GM19193 (cell line): ENCODE measurements around the gene SENP7.

Experiments
- POLR2A ChIP-seq: IDR thresholded peaks from 4 replicates; pipeline ENCODE4 v1.6.1; 2011; ENCODE audit not compliant: insufficient read depth, insufficient read length; ENCODE audit errors: extremely low read depth

The SENP7 gene

GRCh38 chr3:101530686-101531047 is 17.7 kb upstream of the SENP7 start:
- TF ChIP-seq POLR2A, result no peak

GRCh38 chr3:101529816-101530685 is 17.0 kb upstream of the SENP7 start:
- TF ChIP-seq POLR2A, result no peak

GRCh38 chr3:101527906-101528305 is 14.9 kb upstream of the SENP7 start:
- TF ChIP-seq POLR2A, result no peak

- no peak for TF ChIP-seq POLR2A
These were observed 14.4 kb upstream of the SENP7 start for GRCh38 chr3:101527441-101527840.

- TF ChIP-seq POLR2A, result no peak
These were observed 8.2 kb upstream of the SENP7 start for GRCh38 chr3:101521211-101521701.

GRCh38 chr3:101519685-101520365 is 6.8 kb upstream of the SENP7 start:
- no peak for TF ChIP-seq POLR2A

GRCh38 chr3:101518421-101518871 is 5.4 kb upstream of the SENP7 start:
- peak; percentile 32 for TF ChIP-seq POLR2A

GRCh38 chr3:101513419-101513986 is 491 bp upstream of the SENP7 start:
- TF ChIP-seq POLR2A, result no peak

- TF ChIP-seq POLR2A, result no peak
These were observed 691 bp downstream of the SENP7 start for GRCh38 chr3:101512396-101512645.

- TF ChIP-seq POLR2A, result no peak
These were observed 3.2 kb downstream of the SENP7 start for GRCh38 chr3:101509811-101510210.

- no peak for TF ChIP-seq POLR2A
These were observed 3.7 kb downstream of the SENP7 start for GRCh38 chr3:101509281-101509680.

GRCh38 chr3:101501783-101502182 is 11.2 kb downstream of the SENP7 start:
- TF ChIP-seq POLR2A, result no peak

- TF ChIP-seq POLR2A, result no peak
These were observed 12.8 kb downstream of the SENP7 start for GRCh38 chr3:101500208-101500607.

GRCh38 chr3:101497803-101498202 is 15.2 kb downstream of the SENP7 start:
- TF ChIP-seq POLR2A, result no peak

- no peak for TF ChIP-seq POLR2A
These were observed 17.5 kb downstream of the SENP7 start for GRCh38 chr3:101495552-101495951.
